GM19397 (cell line): Measurements from ENCODE around the gene CCDC158.
"Not testable (repeated sequence)": the region's sequence is repeated elsewhere in the genome, so short reads cannot be mapped to it uniquely, and the experiment has no call there.

Source experiments
- ATAC-seq: cut with Tn5 transposase; IDR thresholded peaks from one replicate; pipeline ENCODE4 v1.9.1; 2021; ENCODE audit warnings: mild to moderate bottlenecking, moderate library complexity; ENCODE audit not compliant: unreplicated experiment

The CCDC158 gene

DNA sequence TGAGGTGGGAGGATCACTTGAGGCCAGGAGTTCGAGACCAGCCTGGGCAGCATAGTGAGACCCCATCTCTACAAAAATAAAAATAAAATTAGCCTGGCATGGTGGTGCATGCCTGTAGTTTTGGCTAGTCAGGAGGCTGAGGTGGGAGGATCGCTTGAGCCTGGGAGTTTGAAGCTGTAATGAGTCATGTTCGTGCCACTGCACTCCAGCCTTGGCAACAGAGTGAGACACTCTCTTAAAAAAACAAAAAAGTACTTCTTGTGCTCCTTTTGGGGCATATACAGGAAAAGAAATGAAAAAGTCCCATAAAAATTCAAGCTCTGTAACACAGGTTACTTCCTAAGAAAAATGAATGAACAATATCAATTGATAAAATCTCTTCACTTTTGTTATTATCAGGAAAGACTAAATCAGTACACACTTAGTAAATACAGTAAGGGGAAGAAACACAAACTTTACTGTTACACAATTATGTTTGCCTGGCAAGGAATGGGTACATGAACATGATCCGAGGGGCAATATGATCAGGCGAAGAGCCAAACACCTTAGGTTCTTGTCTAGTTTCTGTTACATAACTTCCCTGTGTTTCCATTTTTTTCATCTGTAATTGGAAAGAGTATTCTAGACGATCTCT, 46.9 kb downstream of the CCDC158 start:
- ATAC-seq = no peak

DNA sequence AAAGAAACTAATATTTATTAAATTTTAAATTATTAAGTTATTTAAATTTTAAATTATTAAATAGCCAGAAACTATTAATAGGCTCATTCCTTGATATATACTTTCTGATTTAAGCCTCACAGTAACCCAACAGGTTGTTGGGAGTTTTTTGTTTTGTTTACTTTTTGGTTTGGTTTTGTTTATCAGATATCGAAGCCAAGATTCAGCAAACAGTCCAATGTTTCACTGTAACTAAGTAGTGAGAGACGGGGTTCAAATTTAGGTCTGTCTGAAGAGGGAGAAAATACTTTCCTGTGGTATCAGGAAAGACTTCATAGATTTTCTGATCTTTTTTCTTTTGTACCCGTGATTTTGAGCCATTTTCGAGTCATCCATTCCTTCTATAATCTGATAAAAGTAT, 54.2 kb downstream of the CCDC158 start:
- no peak for ATAC-seq

DNA sequence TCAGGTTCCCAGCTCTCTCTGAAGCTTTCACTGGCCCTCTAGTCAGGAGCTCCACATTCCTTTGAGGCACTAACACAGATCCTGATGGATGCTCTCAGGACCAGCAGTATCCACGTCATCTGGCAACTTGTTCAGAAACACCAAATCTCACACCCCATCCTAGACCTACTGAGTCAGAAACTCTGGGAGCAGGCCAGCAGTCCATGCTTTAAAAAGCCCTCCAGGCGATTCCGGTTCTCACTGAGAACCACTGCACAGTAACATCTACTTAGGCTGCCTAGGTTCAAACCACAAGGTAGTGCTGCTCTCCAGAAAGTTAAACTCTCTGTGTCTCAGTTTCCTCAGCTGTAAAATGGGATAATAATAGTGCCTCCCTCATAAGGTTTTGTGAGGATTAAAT, 55.3 kb downstream of the CCDC158 start:
- no peak for ATAC-seq

DNA sequence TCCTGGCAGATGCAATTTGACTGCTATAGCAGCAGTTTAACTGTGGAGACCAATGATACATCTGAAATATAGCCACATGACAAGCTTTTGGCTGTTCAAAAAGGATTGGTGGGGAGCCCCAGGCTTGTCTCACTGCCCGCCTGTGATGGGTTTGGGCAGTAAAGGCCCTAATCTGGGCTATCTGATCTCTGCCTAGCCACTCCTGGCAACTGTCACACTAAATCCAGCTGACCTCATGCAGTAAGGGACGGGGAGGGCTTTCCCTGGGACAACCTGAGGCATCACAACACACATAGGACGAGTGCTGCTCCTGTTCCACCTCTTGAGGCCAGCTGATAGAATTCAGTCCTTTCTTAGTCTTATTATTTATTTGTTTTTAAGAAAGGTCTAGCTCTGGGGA, 56.2 kb downstream of the CCDC158 start:
- ATAC-seq = no peak

DNA sequence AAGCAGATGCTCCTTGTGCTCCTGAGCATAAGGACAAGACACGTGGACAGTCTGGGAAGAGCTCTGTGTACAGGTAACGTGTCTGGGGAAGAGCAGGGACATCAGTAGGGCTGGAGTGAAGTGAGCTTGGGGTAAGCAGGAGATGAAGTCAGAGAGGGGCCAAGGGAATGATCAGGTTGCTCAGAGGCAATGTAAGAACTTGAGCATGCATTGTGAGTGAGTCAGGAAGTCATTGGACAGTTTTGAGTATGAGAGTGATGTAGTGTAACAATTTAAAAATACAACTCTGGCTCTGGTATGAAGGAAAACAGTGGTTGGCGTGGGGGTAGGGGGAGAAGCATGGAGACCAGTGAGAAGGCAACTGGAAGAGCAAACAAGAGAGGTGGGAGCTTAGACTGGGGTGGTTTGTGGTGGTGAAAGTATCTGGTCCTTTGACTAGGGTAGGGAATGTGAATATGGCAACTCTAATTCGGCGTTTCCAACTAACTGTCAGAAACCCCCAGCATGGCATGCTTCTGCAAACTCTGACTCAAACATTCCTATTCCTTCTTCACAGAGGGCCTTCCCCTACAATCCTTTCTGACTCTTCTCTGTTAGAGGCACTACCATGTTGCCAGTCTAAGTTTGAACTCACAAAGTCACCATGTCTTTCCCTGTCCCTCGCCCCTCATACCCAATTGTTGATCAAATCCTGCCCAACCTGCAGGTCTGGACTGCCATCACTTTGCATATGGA, 57.2 kb downstream of the CCDC158 start:
- no peak for ATAC-seq

DNA sequence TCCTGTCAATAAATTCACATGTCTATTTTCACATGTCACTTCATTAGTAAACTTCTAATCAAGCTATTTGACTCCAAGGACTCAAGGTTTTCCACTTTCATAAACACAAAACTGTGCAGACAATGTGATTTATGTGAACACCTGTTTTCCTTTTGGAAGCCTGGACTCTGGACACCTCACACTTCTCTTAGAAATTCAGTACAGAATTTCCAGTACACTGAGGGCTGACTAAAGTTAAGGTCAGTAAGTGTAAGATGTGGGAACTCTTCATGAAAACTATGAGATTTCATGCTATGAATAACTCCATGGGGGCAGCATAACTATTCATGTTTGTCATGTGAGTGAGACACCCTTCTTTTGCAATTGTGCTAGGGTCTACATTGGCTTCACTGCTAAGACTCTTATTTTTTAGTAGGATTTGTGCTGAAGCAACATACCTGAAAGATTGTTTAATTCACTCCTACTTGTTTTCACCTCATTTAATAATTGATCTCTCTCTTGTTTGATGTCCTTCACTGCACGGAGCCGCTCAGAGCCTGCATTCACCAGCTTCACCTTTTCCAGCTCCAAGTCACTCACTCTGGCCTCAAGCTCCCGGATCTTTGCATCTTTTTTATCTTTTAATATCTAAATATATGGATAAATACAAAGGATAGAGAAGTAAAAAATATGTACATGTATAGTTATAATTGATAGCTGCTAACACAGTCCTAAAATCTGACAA, 59.1 kb downstream of the CCDC158 start:
- no peak for ATAC-seq

DNA sequence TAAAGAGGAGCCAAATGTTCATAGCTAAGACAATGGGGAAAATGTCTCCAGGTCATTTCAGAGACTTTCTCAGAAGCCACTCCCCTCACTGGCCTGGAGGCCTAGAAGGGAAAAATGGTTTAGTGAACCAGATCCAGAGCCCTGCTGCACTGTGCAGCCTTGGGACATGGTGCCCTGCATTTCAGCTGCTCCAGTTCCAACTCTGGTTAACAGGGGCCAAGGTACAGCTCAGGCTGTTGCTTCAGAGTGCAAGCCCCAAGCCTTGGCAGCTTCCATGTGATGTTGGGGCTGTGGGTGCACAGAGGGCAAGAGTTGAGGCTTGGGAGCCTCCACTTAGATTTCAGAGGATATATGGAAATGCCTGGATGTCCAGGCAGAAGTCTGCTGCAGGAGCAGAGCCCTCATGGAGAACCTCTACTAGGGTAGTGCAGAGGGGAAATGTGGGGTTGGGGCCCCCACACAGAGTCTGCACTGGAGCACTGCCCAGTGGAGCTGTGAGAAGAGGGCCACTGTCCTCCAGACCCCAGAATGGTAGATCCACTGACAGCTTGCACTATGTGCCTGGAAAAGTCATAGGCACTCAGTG, 61.0 kb downstream of the CCDC158 start:
- not testable (repeated sequence) for ATAC-seq

DNA sequence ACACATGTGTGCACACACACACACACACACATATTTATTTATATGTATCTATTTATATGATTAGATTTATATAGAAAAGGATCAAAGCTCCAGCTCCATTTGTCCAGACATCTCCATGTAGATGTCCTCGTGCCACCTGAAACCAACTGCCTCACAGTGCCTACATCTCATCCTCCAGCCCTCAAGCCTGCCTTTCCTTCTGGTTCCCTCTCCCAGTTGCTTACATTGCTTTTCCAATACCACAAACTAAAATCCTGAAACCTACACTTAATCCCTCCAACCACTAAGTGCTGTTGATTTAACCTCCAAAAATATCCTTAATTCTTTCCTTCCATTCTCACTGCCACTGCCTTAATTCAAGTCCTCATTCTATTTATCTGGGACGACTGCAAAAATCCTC, 63.0 kb downstream of the CCDC158 start:
- no peak for ATAC-seq

DNA sequence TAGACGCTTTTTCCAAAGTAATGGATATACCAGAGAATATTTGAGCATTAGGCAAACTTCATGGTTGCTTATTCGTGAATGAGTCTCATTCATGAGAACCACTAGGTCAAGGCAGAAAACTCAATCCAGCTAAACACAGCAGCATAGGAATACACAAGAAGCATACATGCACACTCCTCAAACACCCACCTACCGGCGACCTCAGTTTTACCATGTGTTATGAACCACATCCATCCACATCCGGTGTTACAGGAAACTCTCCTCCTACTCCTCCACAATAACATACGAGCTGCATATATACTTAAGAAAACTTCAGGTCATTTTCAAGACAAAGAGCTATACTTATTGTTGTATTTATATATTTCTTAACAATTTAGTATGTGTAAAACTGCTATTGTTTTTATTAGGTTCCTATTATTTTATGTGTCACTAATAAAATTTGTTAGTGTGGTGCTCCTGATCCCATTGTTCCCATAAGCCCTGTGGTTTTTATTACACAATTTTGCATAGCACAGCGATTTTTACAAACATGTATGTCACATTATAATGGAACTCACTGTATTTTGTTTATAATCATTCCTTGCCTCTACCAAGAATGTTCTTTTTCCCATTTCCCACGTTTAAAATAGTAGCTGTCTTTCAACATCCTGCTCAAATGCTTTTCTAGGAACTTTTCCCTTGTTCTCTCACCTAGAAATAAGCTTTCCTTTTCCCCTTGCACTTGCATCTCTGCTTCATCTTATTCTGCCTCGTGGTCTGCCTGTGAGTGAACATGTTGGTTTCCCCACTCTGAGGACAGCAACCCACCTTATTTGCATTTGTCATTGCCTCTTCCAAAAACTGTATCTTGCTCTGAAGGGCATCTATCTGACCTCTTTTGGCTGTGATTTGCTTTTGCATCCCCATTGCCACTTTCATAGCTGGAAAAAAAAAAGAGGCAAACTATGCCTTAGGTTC, 66.1 kb downstream of the CCDC158 start:
- no peak for ATAC-seq

DNA sequence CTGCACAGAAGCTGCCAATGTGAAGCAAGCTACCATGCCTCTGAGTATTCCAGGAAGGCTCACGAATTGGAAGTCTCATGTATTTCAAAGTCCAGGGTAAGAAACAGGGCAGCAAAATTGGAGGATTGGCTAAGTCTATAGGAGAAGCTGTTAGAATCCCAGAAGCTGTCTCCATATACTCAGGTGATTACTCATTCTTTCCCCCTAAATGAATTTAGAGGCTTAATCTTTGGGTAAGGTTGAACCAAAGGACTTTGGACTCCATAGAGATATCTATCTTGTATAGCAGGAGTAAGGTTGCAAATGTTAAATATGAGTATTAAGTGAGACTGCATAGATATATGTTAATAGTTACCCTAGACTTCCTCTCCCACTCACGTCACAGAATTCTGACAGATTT, 78.1 kb downstream of the CCDC158 start:
- ATAC-seq = no peak

DNA sequence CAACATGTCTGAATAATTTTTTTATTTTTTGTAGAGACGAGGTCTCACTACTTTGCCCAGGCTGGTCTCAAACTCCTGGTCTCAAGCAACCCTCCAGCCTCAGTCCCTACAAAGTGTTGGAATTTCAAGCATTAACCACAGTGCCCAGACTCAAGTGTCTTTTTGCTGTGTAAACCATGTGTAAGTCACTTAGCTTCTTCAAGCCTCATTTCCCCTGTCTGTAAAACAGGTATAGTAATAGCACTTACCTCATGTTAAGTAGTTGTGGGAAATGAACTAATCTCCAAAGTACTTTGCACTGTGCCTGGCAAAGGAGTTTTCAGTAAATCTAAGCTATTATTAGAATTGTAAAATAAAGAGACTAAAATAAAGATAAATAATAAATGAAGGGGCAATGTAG, 78.8 kb downstream of the CCDC158 start:
- ATAC-seq = no peak

DNA sequence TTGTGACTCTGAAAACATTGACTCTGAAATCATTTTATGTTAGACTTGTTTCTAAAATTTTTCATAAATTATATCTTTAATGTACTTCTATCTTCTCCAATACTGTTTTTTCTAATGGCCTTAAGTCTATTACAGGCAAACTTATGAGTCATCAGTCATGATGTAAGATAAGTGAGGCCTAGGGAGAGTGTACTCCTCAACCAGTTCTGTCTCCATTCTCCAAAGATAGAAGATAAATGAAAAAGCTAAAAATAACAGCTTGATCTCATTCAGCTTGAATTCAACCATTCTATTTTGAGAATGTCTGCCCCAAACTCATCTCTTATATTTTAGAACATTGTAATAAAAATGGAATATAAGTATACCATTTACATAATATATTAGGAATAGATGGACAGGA, 79.9 kb downstream of the CCDC158 start:
- ATAC-seq = no peak

DNA sequence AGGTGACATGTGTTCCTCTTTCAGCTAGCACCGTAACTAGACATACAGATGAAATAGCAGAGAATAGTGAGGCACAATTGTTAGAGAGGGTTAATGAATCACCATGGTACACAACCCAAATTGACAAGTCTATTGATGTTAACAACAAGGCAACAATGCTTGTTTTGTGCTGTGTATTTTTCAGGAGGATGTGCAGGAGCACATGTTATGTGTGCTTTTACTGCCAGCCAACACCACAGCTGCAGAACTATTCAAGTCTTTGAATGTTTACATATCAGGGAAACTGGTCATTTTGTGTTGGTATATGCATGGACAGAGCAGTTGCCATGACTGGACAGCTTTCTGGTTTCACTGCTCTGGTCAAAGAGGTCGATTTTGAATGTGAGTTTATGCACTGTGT, 81.6 kb downstream of the CCDC158 start:
- ATAC-seq = no peak

DNA sequence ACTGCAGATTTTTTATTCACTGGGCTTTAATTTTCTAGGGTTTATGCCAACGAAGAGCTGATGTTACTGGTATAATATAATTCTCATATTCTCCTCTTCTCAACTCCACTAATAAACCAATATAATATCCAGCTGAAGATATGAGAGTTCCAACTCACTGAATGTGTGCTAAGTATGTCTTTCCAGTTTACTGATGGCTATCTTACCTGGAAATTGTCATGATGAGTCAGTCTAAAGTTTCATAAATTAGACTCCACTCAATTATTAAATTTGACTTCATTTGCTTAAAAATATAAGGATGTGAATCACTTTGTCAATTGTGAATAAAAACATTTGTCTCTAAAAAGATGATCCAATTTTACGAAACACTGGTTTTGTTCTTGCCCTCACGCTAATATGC, 86.1 kb downstream of the CCDC158 start:
- ATAC-seq = no peak

DNA sequence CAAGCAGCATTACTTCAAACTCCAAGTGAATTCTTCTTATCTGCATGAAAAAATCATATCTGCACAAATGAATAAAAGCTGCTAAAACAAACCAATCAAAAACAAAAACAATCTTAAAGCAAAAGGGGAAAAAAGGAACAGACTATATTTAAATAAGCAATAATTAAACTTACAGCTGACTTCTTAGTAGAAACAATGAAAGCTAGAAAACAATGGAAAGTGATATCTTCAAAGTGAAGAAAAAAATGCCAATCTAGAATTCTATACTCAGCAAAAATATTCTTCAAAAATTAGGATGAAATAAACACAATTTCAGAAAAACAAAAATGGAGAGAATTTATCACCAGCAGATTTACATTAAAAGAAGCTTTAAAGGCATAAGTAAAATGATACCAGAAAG, 94.4 kb downstream of the CCDC158 start:
- ATAC-seq = no peak

DNA sequence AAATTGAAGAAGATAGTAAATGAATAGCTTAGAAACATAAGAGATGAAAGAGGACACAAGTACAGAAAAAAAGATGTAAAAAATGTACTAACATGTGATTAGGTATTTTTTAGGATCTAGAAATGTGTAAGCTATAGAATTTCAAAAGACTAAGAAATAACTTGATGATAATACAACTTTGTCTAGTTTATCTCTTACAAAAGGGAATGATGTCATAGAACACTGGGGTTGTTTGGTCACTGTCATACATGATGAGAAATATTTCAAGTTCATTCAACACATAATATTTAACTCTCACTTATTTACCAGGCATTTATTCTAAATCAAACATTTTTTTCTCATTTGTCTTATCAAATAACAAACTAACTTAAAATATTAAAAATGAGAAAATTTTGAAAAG, 95.9 kb downstream of the CCDC158 start:
- no peak for ATAC-seq

DNA sequence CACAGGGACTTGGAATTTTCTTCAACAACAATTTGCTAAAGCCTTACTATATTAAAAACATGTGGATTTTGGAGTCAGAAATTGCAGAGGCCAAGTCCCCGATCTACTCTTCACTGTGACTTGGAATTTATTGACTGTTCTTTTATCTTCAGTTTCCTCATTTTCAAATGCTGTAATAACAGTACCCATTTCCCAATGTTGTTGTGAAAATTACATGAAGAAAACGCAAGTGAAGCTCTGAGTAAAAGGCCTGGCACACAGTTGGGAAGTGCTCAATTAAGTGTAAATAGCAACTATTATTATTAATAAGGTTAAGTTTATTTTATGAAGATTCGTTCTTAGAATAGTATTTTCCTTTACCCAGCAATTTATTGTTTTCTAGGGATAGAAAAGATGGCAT, 98.7 kb downstream of the CCDC158 start:
- no peak for ATAC-seq

DNA sequence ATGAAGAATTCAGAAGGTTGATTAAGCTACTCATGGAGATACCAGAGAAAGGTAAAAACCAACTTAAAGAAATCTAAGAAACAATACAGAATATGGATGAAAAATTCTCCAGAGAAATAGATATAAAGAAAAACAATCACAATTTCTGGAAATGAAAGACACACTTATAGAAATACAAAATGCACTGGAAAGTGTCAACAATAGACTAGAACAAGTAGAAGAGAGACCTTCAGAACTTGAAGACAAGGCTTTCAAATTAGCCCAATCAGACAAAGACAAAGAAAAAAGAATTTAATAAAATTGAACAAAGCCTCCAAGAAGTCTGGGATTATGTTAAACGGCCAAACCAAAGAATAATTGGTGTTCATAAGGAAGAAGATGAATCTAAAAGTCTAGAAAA, 104.8 kb downstream of the CCDC158 start:
- ATAC-seq = no peak

DNA sequence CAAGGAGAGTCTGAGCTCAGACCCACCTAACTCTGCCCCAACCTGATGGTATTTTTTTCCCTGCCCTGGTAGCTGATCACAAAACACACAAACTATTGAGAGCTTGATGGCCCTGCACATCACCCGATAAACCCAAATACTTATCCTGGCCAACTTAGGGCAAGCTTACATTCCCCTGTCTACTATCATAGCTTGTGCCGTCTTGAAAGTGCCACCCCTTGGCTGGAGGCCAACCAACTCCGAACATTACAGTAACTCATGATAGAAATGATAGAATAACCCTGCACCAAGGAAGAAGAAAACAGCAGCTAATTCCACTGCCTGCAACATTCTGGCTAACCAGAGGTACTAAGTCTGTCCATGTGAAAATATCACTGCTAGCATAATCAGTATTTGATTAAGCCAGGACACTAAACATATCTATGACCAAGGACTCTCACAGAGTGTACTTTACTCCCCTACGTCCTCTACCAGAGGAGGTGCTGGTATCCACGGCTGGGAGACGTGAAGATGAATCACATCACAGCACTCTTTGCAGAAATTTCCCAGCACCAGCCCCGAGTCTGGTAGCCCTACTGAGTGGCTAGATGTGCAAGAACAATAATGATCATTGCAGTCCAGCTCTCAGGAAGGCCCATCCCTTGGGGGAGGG, 105.5 kb downstream of the CCDC158 start:
- no peak for ATAC-seq

DNA sequence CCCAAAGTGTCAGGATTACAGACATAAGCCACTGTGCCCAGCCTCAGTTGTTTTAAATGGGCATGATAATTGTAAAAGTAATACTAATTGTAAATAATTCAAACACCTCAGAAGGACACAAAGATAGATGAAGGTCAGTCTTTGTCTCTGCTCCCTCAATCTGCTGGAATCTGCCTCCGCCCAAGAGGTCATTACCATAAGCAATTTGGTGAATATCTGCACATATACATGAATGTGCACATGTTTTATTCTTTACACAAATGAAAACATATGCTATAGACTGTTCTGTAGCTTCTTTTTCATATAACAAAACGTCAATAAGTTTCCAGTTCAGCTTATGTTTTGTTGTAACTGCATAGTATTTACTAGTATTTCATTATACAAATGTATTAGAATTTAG, 107.4 kb downstream of the CCDC158 start:
- ATAC-seq = no peak
